Measurements from ENCODE around the gene ADAM12. TPM values are rescaled to one million over a fixed set of nuclear protein-coding genes. Genes with fewer than 3 reads are reported as not detected.

Gene ADAM12
- polyA plus RNA-seq, 1 of the 3 experiments (the other 2 are of a cell fraction): 25.0 TPM

GRCh38 chr10:126432507-126432906 lies 44.2 kb upstream of the ADAM12 start:
- Histone ChIP-seq H4K20me1 (ENCODE audit: insufficient read depth) (no peaks in the 10 kb centered on the region), H3F3A (replicated peaks; ENCODE audit: insufficient read depth) (no peaks in the 10 kb centered on the region), H2AFZ (ENCODE audit: low read depth) (no peak overlapping the region), H3K27ac (ENCODE audit: low read depth in 2 of 2, low read length in 1 of 2) (no peak overlapping the region), H3K4me1 (ENCODE audit: control insufficient read depth in 1 of 2, insufficient read depth in 2 of 2, low read depth in 1 of 2, low read length in 1 of 2) (peaks cover 0 to 2% of the 10 kb centered on the region in 2 experiments; a peak in 1 of 4 replicates), H3K4me3 (ENCODE audit: low read depth in 2 of 2, low read length in 1 of 2) (no peak overlapping the region), H3K9me3 (no peaks in the 10 kb centered on the region), H3K27me3 (ENCODE audit: insufficient read depth) (no peaks in the 10 kb centered on the region), H3K79me2 (ENCODE audit: insufficient read depth) (no peaks in the 10 kb centered on the region), H3K36me3 (replicated peaks in 1 of 2; ENCODE audit: control insufficient read depth in 1 of 2, insufficient read depth in 2 of 2, low read length in 1 of 2) (no peaks in the 10 kb centered on the region), H3K4me2 (no peak overlapping the region), H3K9me2 (no peaks in the 10 kb centered on the region), H3K9ac (no peak overlapping the region)
- 68% methylated on average over 7 of the region's 7 CpGs for WGBS (ENCODE audit: low lambda C conversion rate)
- ChIA-PET CTCF (interaction anchor here (1.7 to 2.1 kb wide), 2 partner anchors 19 to 71 kb away, joined by 4 to 6 read pairs; no protein-coding TSS in a partner anchor), POLR2A (no interaction called here)
- TF ChIP-seq RXRA (IDR thresholded peaks at IDR 0.05; ENCODE audit: borderline replicate concordance, low read depth): no peak
- TF ChIP-seq SIN3A (IDR thresholded peaks at IDR 0.05; ENCODE audit: borderline replicate concordance, low read depth, low read length): no peak
- no peak for TF ChIP-seq ZBTB33 (IDR thresholded peaks at IDR 0.05; ENCODE audit: borderline replicate concordance, low read depth)
- TF ChIP-seq EP300 (IDR thresholded peaks at IDR 0.05; ENCODE audit: borderline replicate concordance in 1 of 2, low read depth in 1 of 2, low read length in 1 of 2): no peak
- no peak for TF ChIP-seq FOXM1 (IDR thresholded peaks at IDR 0.05; ENCODE audit: low read depth)
- DNase-seq: no peak

GRCh38 chr10:126431816-126432215 lies 43.5 kb upstream of the ADAM12 start:
- DNase-seq: no peak
- POLR2A ChIA-PET: no interaction called here
- Histone ChIP-seq H3K4me3 (ENCODE audit: low read depth in 2 of 2, low read length in 1 of 2) (no peak overlapping the region), H3K27me3 (ENCODE audit: insufficient read depth) (no peaks in the 10 kb centered on the region), H3K9me3 (no peaks in the 10 kb centered on the region), H3K4me2 (no peak overlapping the region), H3K9me2 (no peaks in the 10 kb centered on the region), H3F3A (replicated peaks; ENCODE audit: insufficient read depth) (no peaks in the 10 kb centered on the region), H2AFZ (ENCODE audit: low read depth) (no peak overlapping the region), H3K36me3 (replicated peaks in 1 of 2; ENCODE audit: control insufficient read depth in 1 of 2, insufficient read depth in 2 of 2, low read length in 1 of 2) (no peaks in the 10 kb centered on the region), H3K79me2 (ENCODE audit: insufficient read depth) (no peaks in the 10 kb centered on the region), H3K4me1 (ENCODE audit: control insufficient read depth in 1 of 2, insufficient read depth in 2 of 2, low read depth in 1 of 2, low read length in 1 of 2) (peaks cover 0 to 2% of the 10 kb centered on the region in 2 experiments; a peak in 1 of 4 replicates), H3K27ac (ENCODE audit: low read depth in 2 of 2, low read length in 1 of 2) (no peak overlapping the region), H3K9ac (no peak overlapping the region), H4K20me1 (ENCODE audit: insufficient read depth) (no peaks in the 10 kb centered on the region)
- TF ChIP-seq FOXM1 (IDR thresholded peaks at IDR 0.05; ENCODE audit: low read depth) (no peak), MAX (IDR thresholded peaks at IDR 0.05; ENCODE audit: low read depth) (no peak), USF1 (IDR thresholded peaks at IDR 0.05; ENCODE audit: borderline replicate concordance, low read depth) (no peak), GATA2 (CRISPR knock-in tag; IDR thresholded peaks at IDR 0.05) (no peak), RAD21 (IDR thresholded peaks at IDR 0.05; ENCODE audit: low read length) (no peak), FOSL2 (IDR thresholded peaks at IDR 0.05; ENCODE audit: borderline replicate concordance, low read depth) (no peak), ZBTB33 (IDR thresholded peaks at IDR 0.05; ENCODE audit: borderline replicate concordance, low read depth) (no peak), SMC3 (IDR thresholded peaks at IDR 0.05; ENCODE audit: low read depth, low read length) (no peak)
- TF ChIP-seq, protein P1, sequence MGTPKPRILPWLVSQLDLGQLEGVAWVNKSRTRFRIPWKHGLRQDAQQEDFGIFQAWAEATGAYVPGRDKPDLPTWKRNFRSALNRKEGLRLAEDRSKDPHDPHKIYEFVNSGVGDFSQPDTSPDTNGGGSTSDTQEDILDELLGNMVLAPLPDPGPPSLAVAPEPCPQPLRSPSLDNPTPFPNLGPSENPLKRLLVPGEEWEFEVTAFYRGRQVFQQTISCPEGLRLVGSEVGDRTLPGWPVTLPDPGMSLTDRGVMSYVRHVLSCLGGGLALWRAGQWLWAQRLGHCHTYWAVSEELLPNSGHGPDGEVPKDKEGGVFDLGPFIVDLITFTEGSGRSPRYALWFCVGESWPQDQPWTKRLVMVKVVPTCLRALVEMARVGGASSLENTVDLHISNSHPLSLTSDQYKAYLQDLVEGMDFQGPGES (IDR thresholded peaks at IDR 0.05; ENCODE audit: low read depth, low read length): no peak
- 45% methylated on average over 2 of the region's 2 CpGs for WGBS (ENCODE audit: low lambda C conversion rate)
- CTCF ChIA-PET: interaction anchor here (1.4 to 1.7 kb wide), 2 partner anchors 12 to 19 kb away, joined by 3 to 4 read pairs; no protein-coding TSS in a partner anchor

All from SK-N-SH (cell line).